BJ (cell line): ENCODE data around the gene GCC2. TPM values are rescaled to one million over a fixed set of nuclear protein-coding genes. Genes with fewer than 3 reads are reported as not detected.

ENCODE experiments used
- CTCF ChIA-PET: fragments of 350-600 bp; formaldehyde crosslinking; extraction: SDS; loops from one replicate; lab custom pipeline; 2021; ENCODE audit warnings: antibody characterized with exemption, inconsistent platforms; lab: Yijun Ruan, JAX
- POLR2A ChIA-PET: fragments of 300-600 bp; sonication (Branson Sonifier 250); formaldehyde crosslinking; extraction: SDS; loops from one replicate; lab custom pipeline; 2021; ENCODE audit warnings: antibody characterized with exemption; lab: Charles Lee
- DNase-seq: peaks from one replicate; pipeline ENCODE4 v3.0.0-alpha.2; 2011; ENCODE audit warnings: low read depth
- H3K27me3 ChIP-seq: 2 replicates; pipeline ENCODE4 v1.6.0; 2011; ENCODE audit warnings: low read length; ENCODE audit not compliant: control insufficient read depth, insufficient read depth
- H3K36me3 ChIP-seq: 2 replicates; pipeline ENCODE4 v1.5.1; 2011; ENCODE audit warnings: low read length; ENCODE audit not compliant: control insufficient read depth, insufficient read depth
- H3K4me3 ChIP-seq: 2 replicates; pipeline ENCODE4 v1.5.1; 2011; ENCODE audit warnings: low read depth, mild to moderate bottlenecking, control low read depth, low read length
- polyA plus RNA-seq: library from polyadenylated mRNA; depleted of rRNA; stranded (reverse); fragments of >200 nt; gene quantifications from 2 replicates; pipeline ENCODE4 v1.2.3, GENCODE V29; 2011
- TF ChIP-seq, protein P1 (sequence below): IDR thresholded peaks from 2 replicates; pipeline ENCODE4 v1.5.1; 2011; ENCODE audit warnings: low read depth, mild to moderate bottlenecking, control low read depth, inconsistent platforms, low read length, moderate library complexity; ENCODE audit not compliant: insufficient read depth

Gene GCC2
- polyA plus RNA-seq, 1 experiment, result 4.7 TPM

DNA sequence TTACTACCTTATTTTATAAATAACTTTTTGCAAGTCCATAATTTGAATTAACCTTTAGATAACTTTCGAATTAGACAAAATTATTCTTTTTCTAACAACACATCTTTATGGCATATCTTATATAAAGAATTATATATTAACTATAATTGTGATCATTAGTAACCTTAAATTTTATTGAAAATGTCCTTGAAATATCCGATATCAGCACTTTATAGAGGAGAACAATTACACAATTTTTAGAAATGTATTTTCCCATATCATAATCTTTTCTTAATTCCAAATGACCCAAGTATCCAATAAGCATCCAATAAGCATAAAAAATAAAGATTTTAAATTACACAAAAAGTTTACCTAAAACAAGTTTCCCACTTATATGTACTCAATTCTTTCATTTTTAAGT lies 7.3 kb upstream of the GCC2 start:
- no peak for DNase-seq
- H3K4me3 ChIP-seq, result no peak overlapping the region
- ChIA-PET CTCF (no interaction called here), POLR2A (no interaction called here)
- H3K27me3 ChIP-seq, result no peaks in the 10 kb centered on the region
- H3K36me3 ChIP-seq, result no peaks in the 10 kb centered on the region
- TF ChIP-seq, protein P1, sequence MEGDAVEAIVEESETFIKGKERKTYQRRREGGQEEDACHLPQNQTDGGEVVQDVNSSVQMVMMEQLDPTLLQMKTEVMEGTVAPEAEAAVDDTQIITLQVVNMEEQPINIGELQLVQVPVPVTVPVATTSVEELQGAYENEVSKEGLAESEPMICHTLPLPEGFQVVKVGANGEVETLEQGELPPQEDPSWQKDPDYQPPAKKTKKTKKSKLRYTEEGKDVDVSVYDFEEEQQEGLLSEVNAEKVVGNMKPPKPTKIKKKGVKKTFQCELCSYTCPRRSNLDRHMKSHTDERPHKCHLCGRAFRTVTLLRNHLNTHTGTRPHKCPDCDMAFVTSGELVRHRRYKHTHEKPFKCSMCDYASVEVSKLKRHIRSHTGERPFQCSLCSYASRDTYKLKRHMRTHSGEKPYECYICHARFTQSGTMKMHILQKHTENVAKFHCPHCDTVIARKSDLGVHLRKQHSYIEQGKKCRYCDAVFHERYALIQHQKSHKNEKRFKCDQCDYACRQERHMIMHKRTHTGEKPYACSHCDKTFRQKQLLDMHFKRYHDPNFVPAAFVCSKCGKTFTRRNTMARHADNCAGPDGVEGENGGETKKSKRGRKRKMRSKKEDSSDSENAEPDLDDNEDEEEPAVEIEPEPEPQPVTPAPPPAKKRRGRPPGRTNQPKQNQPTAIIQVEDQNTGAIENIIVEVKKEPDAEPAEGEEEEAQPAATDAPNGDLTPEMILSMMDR, result no peak

DNA sequence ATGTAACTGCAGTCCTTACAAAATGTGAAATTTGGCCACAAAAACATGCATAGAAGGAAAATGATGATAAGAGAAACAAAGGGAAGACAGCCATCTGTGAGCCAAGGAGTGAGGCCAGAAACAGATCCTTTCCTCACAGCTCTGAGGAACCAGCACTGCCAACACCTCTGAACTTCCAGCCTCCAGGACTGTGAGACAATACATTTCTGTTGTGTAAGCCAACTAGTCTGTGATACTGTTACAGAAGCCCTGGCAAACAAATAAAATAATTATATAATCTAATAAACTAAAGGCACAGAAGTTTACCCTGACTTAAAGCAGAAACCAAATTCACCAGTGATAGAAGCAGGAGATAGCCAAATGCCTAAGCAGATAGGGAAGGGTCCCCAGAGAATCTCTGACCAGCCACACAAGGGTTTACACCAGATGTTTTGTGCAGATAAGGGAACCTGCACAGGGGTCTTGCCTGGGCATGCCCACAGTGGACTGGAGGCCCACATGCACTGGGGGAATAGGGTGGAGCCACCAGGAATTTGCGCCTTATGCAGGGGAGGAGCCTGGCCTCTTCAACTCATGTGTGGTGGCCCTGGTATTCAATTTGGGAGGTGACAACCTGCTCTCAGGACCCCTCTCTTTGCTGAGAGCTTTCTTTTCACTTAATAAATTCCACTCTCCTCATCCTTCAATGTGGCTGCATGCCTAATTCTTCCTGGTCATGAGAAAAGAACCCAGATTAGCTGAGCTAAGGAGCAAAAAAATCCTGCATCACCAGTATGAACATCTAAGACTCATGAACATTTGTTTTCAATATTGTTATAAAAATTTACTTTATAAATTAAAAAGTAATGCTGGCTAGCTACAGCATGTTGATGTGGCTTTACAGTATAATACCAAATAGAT lies 3.8 kb upstream of the GCC2 start:
- TF ChIP-seq, protein P1, result no peak
- ChIA-PET CTCF (no interaction called here), POLR2A (no interaction called here)
- Histone ChIP-seq H3K36me3 (no peaks in the 10 kb centered on the region), H3K27me3 (no peaks in the 10 kb centered on the region), H3K4me3 (no peak overlapping the region)
- no peak for DNase-seq

GRCh38 chr2:108446703-108447102 lies 2.3 kb upstream of the GCC2 start:
- ChIA-PET CTCF (no interaction called here), POLR2A (no interaction called here)
- TF ChIP-seq, protein P1, result no peak
- Histone ChIP-seq H3K27me3 (no peaks in the 10 kb centered on the region), H3K4me3 (no peak overlapping the region), H3K36me3 (no peaks in the 10 kb centered on the region)
- no peak for DNase-seq

- no peak for DNase-seq
- H3K36me3 ChIP-seq, result no peaks in the 10 kb centered on the region; the same call in 1 of the 2 replicates
- no peaks in the 10 kb centered on the region for H3K27me3 ChIP-seq
- H3K4me3 ChIP-seq, result peak overlapping the region; percentile 71
- TF ChIP-seq, protein P1, result no peak
- ChIA-PET CTCF (interaction anchor here (0.9 to 1.2 kb wide), 2 partner anchors 90 to 232 kb away, joined by 3 to 4 read pairs; no protein-coding TSS in a partner anchor), POLR2A (interaction anchor here (1.0 kb wide), 1 partner anchor 85 kb away, joined by 3 read pairs; no protein-coding TSS in a partner anchor)
Measured at GRCh38 chr2:108447947-108448677, 894 bp upstream of the GCC2 start.
